T-helper 1 cell treated with Interleukin-12 subunit alpha and Interleukin-12 subunit beta and Interleukin-4 antibody, amounts not matched to agents 30 μg/mL and 1 μg/mL, for 36 hours (primary cell): ENCODE measurements around the gene ZNF593OS.
A peak's percentile ranks its signal among the peaks of the same experiment; 100 is the strongest.

Experiments used
- H3K27ac Mint-ChIP-seq: one replicate; pipeline ENCODE4 v1.8.0; 2021; ENCODE audit warnings: mild to moderate bottlenecking, mixed read lengths
- H3K27me3 Mint-ChIP-seq: one replicate; pipeline ENCODE4 v1.8.0; 2021; ENCODE audit warnings: low read depth, mixed read lengths
- H3K36me3 Mint-ChIP-seq: one replicate; pipeline ENCODE4 v1.8.0; 2021; ENCODE audit warnings: low read depth, mixed read lengths
- H3K4me1 Mint-ChIP-seq: one replicate; pipeline ENCODE4 v1.8.0; 2021; ENCODE audit warnings: low read depth, mixed read lengths
- H3K4me3 Mint-ChIP-seq: one replicate; pipeline ENCODE4 v1.8.0; 2021; ENCODE audit warnings: mild to moderate bottlenecking, moderate library complexity, mixed read lengths
- H3K9me3 Mint-ChIP-seq: one replicate; pipeline ENCODE4 v1.8.0; 2021; ENCODE audit warnings: mixed read lengths

Gene ZNF593OS

GRCh38 chr1:26191739-26192138, 20.1 kb upstream of the ZNF593OS start:
- peaks cover 11% of the 10 kb centered on the region for H3K27me3 Mint-ChIP-seq
- H3K4me3 Mint-ChIP-seq, result peak overlapping the region; percentile 58
- peaks cover 2% of the 10 kb centered on the region for H3K36me3 Mint-ChIP-seq
- peaks cover 22% of the 10 kb centered on the region for H3K4me1 Mint-ChIP-seq
- no peaks in the 10 kb centered on the region for H3K9me3 Mint-ChIP-seq
- peak overlapping the region; percentile 8 for H3K27ac Mint-ChIP-seq

DNA sequence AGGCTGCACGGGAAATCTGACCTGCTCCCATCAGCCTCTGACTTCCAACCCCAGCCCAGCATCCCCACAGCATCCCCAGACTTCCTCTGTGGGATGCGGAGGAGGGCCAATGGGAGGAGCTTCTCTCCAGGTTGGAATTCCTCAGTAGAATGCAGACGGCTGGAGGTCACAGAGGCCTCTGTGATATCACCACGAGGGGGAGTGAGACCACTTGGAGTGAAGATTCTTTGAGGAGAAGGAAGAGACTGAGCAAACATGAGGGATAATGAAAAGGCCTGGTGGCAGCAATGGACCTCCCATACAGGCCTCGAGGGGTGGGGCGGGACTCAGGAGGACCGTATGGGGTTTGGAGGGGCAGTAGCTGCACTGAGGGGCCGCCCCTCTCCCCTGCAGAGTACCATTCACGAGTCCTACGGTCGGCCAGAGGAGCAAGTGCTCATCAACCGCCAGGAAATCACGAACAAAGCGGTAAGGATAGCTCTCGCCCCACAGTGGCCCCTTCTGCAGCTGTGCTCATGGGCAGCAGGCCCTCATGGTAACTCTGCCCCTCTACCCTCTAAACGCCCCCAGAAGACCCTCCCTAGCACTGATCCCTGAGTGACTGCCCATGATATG, 18.8 kb upstream of the ZNF593OS start, which contains the start of gene CATSPER4:
Gene CATSPER4 (plus strand): TSS at position 230 of the 615 bp plus-strand sequence. CDS start 26 bp downstream, at position 256.
- Mint-ChIP-seq H3K27me3 (peaks cover 11% of the 10 kb centered on the region), H3K4me1 (peaks cover 22% of the 10 kb centered on the region), H3K9me3 (no peaks in the 10 kb centered on the region), H3K4me3 (no peak within 1 kb of the TSS), H3K27ac (peak within 1 kb of the TSS; percentile 11), H3K36me3 (peaks cover 2% of the 10 kb centered on the region)

GRCh38 chr1:26189751-26190275, 18.2 kb upstream of the ZNF593OS start:
- Mint-ChIP-seq H3K36me3 (peaks cover 2% of the 10 kb centered on the region), H3K4me1 (peaks cover 20% of the 10 kb centered on the region), H3K27me3 (peaks cover 8% of the 10 kb centered on the region), H3K27ac (no peak overlapping the region), H3K4me3 (no peak overlapping the region), H3K9me3 (no peaks in the 10 kb centered on the region)

- Mint-ChIP-seq H3K27me3 (peaks cover 8% of the 10 kb centered on the region), H3K27ac (no peak overlapping the region), H3K4me3 (no peak overlapping the region), H3K9me3 (no peaks in the 10 kb centered on the region), H3K4me1 (peaks cover 20% of the 10 kb centered on the region), H3K36me3 (peaks cover 2% of the 10 kb centered on the region)
Observed at GRCh38 chr1:26189331-26189730, 17.7 kb upstream of the ZNF593OS start.

- Mint-ChIP-seq H3K27me3 (peaks cover 3% of the 10 kb centered on the region), H3K4me3 (no peak overlapping the region), H3K27ac (no peak overlapping the region), H3K36me3 (peaks cover 2% of the 10 kb centered on the region), H3K4me1 (peaks cover 15% of the 10 kb centered on the region), H3K9me3 (no peaks in the 10 kb centered on the region)
Observed at GRCh38 chr1:26188477-26188876, 16.8 kb upstream of the ZNF593OS start.

GRCh38 chr1:26187882-26188281, 16.2 kb upstream of the ZNF593OS start:
- Mint-ChIP-seq H3K27me3 (peaks cover 3% of the 10 kb centered on the region), H3K4me1 (peaks cover 10% of the 10 kb centered on the region), H3K4me3 (no peak overlapping the region), H3K27ac (no peak overlapping the region), H3K36me3 (peaks cover 2% of the 10 kb centered on the region), H3K9me3 (no peaks in the 10 kb centered on the region)

DNA sequence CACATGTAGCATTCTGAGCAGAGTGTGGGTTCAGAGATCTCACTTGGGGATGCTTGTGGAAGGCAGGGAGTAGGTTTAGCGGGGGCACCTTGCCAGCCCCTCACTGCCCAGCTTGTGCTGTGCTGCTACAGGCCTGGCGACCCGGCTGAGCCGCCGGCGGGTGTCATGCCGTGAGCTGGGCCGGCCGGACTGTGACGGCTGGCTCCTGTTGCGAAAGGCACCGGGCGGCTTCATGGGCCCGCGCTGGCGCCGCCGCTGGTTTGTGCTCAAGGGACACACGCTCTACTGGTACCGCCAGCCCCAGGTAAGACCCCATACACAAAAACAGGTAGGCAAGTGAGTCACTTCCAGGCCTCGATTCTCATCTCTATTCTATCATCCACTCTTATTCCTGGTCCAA, 13.3 kb upstream of the ZNF593OS start:
- Mint-ChIP-seq H3K9me3 (no peaks in the 10 kb centered on the region), H3K27me3 (no peaks in the 10 kb centered on the region), H3K36me3 (no peaks in the 10 kb centered on the region), H3K27ac (no peak overlapping the region), H3K4me3 (no peak overlapping the region), H3K4me1 (no peaks in the 10 kb centered on the region)

DNA sequence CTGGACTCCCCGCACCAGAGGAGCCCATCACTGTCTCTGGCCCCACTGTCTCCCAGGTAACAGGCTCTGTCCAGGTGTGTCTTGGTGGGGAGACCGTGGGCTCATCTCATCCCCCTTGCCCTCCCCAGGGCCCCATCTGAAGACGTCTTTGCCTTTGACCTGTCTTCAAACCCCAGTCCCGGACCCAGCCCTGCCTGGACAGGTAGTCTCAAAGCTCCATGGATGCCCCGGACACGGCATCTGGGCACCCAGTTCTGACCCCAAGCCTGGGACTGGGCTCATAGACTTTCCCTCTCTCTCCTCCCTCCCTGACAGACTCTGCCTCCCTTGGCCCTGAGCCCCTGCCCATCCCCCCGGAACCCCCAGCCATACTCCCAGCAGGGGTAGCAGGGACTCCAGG, 12.5 kb upstream of the ZNF593OS start:
- Mint-ChIP-seq H3K4me1 (no peaks in the 10 kb centered on the region), H3K4me3 (no peak overlapping the region), H3K9me3 (no peaks in the 10 kb centered on the region), H3K36me3 (no peaks in the 10 kb centered on the region), H3K27ac (no peak overlapping the region), H3K27me3 (no peaks in the 10 kb centered on the region)

DNA sequence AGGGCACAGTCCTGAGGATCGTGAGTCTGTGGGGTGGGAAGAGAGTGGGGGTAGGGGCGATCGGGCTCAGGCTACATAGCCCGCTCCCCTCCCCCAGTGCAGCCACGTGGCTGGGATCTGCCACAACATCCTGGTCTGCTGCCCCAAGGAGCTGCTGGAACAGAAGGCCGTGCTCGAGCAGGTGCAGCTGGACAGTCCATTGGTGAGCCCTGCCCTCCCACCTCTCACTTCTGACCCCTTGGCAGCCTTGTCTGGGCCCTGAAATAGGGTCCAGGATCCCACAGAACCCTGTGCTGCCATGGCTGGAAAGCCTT, 10.7 kb upstream of the ZNF593OS start:
- H3K27ac Mint-ChIP-seq, result no peak overlapping the region
- no peaks in the 10 kb centered on the region for H3K9me3 Mint-ChIP-seq
- no peak overlapping the region for H3K4me3 Mint-ChIP-seq
- H3K27me3 Mint-ChIP-seq, result no peaks in the 10 kb centered on the region
- no peaks in the 10 kb centered on the region for H3K36me3 Mint-ChIP-seq
- H3K4me1 Mint-ChIP-seq, result peaks cover 2% of the 10 kb centered on the region

- Mint-ChIP-seq H3K36me3 (no peaks in the 10 kb centered on the region), H3K4me3 (no peak overlapping the region), H3K4me1 (peaks cover 2% of the 10 kb centered on the region), H3K27ac (no peak overlapping the region), H3K27me3 (no peaks in the 10 kb centered on the region), H3K9me3 (no peaks in the 10 kb centered on the region)
Observed at GRCh38 chr1:26181586-26182382, 10.2 kb upstream of the ZNF593OS start.

GRCh38 chr1:26180010-26180506, 8.4 kb upstream of the ZNF593OS start:
- Mint-ChIP-seq H3K9me3 (no peaks in the 10 kb centered on the region), H3K27me3 (no peaks in the 10 kb centered on the region), H3K36me3 (no peaks in the 10 kb centered on the region), H3K27ac (no peak overlapping the region), H3K4me3 (no peak overlapping the region), H3K4me1 (peaks cover 2% of the 10 kb centered on the region)

DNA sequence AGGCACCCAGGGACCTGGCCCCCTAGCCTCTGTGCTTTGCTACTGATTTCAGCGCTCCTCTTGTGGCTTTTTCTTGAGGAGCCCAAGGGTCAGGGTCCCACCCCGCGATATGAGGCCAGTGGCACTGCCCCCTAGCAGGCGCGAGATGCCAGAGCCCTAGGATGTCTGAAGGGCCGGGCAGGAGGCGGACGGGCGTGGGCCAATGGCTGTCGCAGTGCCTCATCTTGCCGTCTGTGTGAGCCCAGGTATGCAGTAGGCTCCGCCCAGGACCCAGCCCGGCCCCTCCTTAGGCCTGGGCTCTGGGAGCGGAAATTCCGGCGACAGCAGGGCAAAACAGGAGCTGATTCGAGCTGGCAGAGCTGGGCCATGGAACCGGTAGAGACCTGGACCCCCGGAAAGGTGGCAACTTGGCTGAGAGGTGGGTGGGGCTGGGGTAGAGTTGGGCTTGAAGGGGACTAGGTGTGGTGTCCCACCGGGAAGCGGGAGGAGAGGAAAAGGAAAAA, 5.6 kb upstream of the ZNF593OS start, which contains the start of gene CNKSR1:
Gene CNKSR1 (plus strand): TSS at position 310 of the 503 bp plus-strand sequence. CDS start 57 bp downstream, at position 367.
- Mint-ChIP-seq H3K27ac (no peak within 1 kb of the TSS), H3K9me3 (no peaks in the 10 kb centered on the region), H3K4me1 (peaks cover 2% of the 10 kb centered on the region), H3K27me3 (no peaks in the 10 kb centered on the region), H3K4me3 (peak within 1 kb of the TSS; percentile 60), H3K36me3 (no peaks in the 10 kb centered on the region)

GRCh38 chr1:26175346-26175745, 3.7 kb upstream of the ZNF593OS start:
- H3K27me3 Mint-ChIP-seq, result no peaks in the 10 kb centered on the region
- no peaks in the 10 kb centered on the region for H3K9me3 Mint-ChIP-seq
- no peak overlapping the region for H3K4me3 Mint-ChIP-seq
- H3K27ac Mint-ChIP-seq, result no peak overlapping the region
- H3K4me1 Mint-ChIP-seq, result peaks cover 11% of the 10 kb centered on the region
- H3K36me3 Mint-ChIP-seq, result no peaks in the 10 kb centered on the region

- peaks cover 19% of the 10 kb centered on the region for H3K27me3 Mint-ChIP-seq
- no peaks in the 10 kb centered on the region for H3K9me3 Mint-ChIP-seq
- no peaks in the 10 kb centered on the region for H3K36me3 Mint-ChIP-seq
- peaks cover 24% of the 10 kb centered on the region for H3K4me1 Mint-ChIP-seq
- peak overlapping the region; percentile 57 for H3K27ac Mint-ChIP-seq
- H3K4me3 Mint-ChIP-seq, result peak overlapping the region; percentile 84
Observed at GRCh38 chr1:26170472-26170821, 1.2 kb downstream of the ZNF593OS start.
